ENCODE measurements around the gene CDC123. TPM values are rescaled to one million over a fixed set of nuclear protein-coding genes. Genes with fewer than 3 reads are reported as not detected.

The CDC123 gene
- total RNA-seq, 1 donor from 2014 or later: 41.8 TPM

DNA sequence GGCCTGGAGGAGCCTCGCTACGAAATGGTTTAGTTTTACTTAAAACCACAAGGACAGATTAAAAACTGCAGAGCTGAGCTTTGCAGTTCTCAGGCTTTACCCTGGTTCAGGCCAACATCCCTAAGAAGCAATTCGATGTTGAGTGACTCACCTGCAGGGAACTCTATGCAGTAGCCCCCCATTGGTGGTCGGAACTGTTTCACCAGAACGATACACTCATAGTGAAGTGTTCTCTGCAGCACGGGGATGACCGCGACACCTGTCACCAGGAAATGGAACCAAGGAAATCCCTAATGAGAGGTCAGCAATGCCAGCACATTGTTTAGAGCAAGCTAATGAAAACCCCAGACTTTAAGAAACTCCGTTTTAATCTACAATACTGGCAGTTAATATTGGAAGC lies 18.3 kb upstream of the CDC123 start:
- TF ChIP-seq, protein P1, sequence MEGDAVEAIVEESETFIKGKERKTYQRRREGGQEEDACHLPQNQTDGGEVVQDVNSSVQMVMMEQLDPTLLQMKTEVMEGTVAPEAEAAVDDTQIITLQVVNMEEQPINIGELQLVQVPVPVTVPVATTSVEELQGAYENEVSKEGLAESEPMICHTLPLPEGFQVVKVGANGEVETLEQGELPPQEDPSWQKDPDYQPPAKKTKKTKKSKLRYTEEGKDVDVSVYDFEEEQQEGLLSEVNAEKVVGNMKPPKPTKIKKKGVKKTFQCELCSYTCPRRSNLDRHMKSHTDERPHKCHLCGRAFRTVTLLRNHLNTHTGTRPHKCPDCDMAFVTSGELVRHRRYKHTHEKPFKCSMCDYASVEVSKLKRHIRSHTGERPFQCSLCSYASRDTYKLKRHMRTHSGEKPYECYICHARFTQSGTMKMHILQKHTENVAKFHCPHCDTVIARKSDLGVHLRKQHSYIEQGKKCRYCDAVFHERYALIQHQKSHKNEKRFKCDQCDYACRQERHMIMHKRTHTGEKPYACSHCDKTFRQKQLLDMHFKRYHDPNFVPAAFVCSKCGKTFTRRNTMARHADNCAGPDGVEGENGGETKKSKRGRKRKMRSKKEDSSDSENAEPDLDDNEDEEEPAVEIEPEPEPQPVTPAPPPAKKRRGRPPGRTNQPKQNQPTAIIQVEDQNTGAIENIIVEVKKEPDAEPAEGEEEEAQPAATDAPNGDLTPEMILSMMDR (IDR thresholded peaks at IDR 0.05; ENCODE audit: borderline replicate concordance): no peak
- H3K36me3 ChIP-seq: peaks cover 83% of the 10 kb centered on the region

DNA sequence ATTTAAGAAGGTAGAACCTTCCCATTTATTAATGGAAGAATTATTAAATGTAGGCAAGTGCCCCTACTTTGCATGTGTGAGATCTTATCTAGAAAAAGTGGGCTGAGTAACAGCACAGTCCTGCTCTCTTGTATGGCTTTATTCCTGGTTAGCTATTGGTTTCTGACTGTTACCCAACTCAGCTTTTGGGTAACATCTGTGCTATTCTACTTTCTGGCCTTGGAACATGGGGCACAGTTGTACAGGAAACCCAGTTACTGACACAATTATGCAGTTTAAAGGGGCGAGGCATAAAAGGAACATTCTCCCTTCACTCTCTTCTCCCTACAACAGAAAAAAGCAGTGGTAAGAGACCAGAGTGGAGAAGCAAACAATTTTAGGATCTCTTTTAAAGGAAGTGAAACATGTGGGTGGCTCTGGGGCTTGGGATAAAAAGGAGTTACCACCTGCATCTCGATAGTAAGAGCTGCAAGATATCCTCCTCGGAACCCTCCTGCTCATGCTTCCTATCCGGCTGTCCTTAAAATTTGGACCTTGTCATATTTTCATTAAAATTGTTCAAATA lies 16.3 kb upstream of the CDC123 start:
- intact Hi-C loops (cut with micrococcal nuclease): no loop called here
- no peak for DNase-seq
- TF ChIP-seq, protein P1 (IDR thresholded peaks at IDR 0.05; ENCODE audit: borderline replicate concordance): no peak
- Histone ChIP-seq H3K4me3 (no peak overlapping the region), H3K27me3 (ENCODE audit: low read depth) (no peaks in the 10 kb centered on the region), H3K4me1 (no peaks in the 10 kb centered on the region), H3K27ac (replicated peaks) (no peak overlapping the region), H3K36me3 (peaks cover 80% of the 10 kb centered on the region), H3K9me3 (replicated peaks) (no peaks in the 10 kb centered on the region)

More for the DNA sequence above, 18.3 kb upstream of the CDC123 start:
- no peak for DNase-seq
- Histone ChIP-seq H3K9me3 (replicated peaks) (no peaks in the 10 kb centered on the region), H3K4me3 (no peak overlapping the region), H3K27me3 (ENCODE audit: low read depth) (no peaks in the 10 kb centered on the region), H3K4me1 (no peaks in the 10 kb centered on the region), H3K27ac (replicated peaks) (no peak overlapping the region)
- intact Hi-C loops (cut with micrococcal nuclease): no loop called here

DNA sequence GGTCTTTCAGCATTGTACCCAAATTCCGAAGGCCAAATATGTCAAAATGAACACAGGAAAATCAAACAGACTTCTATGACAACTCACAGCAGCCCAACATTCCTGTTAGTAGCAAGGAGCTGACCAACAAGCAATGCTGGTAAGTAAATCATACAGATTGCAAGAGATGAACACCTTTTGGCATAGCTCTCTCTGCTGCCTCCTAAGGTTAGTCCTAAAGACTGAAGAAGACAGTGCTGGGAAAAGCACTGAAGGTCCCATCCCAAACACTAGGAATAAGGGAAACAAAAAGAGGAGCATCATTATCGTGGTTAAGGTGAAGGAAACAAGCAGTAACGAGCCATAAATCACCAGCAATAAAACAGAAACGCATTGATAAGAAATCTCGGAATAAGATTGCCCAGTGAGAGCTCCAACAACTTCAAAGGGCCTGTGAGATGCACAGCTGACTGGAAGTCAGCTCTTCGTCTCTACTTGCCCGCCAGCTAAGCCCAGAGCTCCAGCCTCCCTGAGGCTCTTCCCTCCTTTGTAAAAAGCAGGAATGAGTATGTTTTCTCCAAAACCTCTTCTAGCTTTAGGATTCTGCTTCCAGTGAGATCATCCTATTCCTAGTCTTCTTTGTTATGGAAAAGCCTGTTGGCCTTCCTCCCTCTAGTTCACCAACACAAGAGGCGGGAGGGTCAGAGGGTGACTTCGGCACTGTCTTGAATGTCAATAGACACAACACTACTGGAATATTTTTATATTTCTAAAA lies 15.6 kb upstream of the CDC123 start:
- no peak for DNase-seq
- H3K9me3 ChIP-seq (replicated peaks): no peaks in the 10 kb centered on the region
- H3K27ac ChIP-seq (replicated peaks): no peak overlapping the region
- H3K36me3 ChIP-seq: peaks cover 80% of the 10 kb centered on the region
- H3K4me3 ChIP-seq: no peak overlapping the region
- intact Hi-C loops (cut with micrococcal nuclease): no loop called here
- no peaks in the 10 kb centered on the region for H3K27me3 ChIP-seq (ENCODE audit: low read depth)
- H3K4me1 ChIP-seq: no peaks in the 10 kb centered on the region
- TF ChIP-seq, protein P1 (IDR thresholded peaks at IDR 0.05; ENCODE audit: borderline replicate concordance): no peak

DNA sequence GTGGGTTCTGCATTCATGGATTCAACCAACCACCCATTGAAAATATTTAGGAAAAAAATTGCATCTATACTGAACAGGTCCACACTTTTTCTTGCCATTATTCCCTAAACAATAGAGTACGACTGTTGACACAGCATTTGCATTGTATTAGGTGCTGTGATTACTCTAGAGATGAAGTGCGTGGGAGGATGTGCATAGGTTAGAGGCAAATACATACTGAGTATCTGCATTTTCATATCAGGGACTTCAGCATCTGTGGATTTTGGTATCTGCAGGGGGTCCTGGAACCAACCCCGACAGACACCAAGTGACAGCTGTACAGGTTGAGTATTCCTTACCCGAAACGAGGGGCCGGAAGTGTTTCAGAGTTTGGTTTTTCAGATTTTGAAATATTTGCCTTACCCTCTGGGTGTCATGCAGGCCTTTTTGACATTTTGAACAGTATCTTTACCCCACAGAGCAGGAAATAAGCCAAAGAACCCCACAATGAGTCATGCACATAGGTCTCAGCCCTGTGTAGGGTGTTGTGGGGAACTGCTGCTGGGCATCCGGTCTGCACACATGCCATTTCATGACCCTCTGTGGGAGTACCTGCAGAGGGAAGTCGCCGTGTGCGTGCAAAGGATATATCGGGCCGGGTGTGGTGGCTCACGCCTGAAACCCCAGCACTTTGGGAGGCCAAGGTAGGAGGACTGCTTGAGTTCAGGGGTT lies 14.8 kb upstream of the CDC123 start:
- Histone ChIP-seq H3K4me3 (no peak overlapping the region), H3K36me3 (peaks cover 80% of the 10 kb centered on the region), H3K27me3 (ENCODE audit: low read depth) (no peaks in the 10 kb centered on the region), H3K4me1 (no peaks in the 10 kb centered on the region), H3K27ac (replicated peaks) (no peak overlapping the region), H3K9me3 (replicated peaks) (no peaks in the 10 kb centered on the region)
- intact Hi-C loops (cut with micrococcal nuclease): no loop called here
- TF ChIP-seq, protein P1 (IDR thresholded peaks at IDR 0.05; ENCODE audit: borderline replicate concordance): no peak
- no peak for DNase-seq

DNA sequence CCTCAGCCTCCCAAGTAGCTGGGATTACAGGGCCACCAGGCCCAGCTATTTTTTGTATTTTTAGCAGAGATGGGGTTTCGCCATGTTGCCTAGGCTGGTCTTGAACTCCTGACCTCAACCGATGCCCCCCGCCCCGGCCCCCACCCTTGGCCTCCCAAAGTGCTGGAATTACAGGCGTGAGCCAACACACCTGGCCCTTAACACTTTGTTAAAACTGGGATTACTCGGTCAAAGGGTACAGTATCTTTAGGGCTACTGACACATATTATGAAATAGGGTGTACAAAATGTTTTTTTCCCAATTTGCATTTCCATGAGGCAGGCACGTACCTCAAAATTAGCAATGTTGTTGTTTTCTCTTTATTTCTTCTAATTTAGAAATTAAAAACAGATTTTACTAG lies 11.8 kb upstream of the CDC123 start:
- H3K4me1 ChIP-seq: no peaks in the 10 kb centered on the region
- intact Hi-C loops (cut with micrococcal nuclease): no loop called here
- H3K27me3 ChIP-seq (ENCODE audit: low read depth): no peaks in the 10 kb centered on the region
- H3K36me3 ChIP-seq: peaks cover 60% of the 10 kb centered on the region
- H3K4me3 ChIP-seq: no peak overlapping the region
- DNase-seq: no peak
- no peaks in the 10 kb centered on the region for H3K9me3 ChIP-seq (replicated peaks)
- TF ChIP-seq, protein P1 (IDR thresholded peaks at IDR 0.05; ENCODE audit: borderline replicate concordance): no peak
- no peak overlapping the region for H3K27ac ChIP-seq (replicated peaks)

Data from left ventricle myocardium inferior (tissue), 1 donor.